NCI-H2227 treated with DMSO at 0.1 percent for 48 hours (cell line): ENCODE measurements around the gene LPP.
A peak's percentile ranks its signal among the peaks of the same experiment; 100 is the strongest.
"Not testable (repeated sequence)": the region's sequence is repeated elsewhere in the genome, so short reads cannot be mapped to it uniquely, and the experiment has no call there.

Experiments
- DNase-seq: peaks from one replicate; lab custom pipeline; 2025; lab: John Stamatoyannopoulos, UW

LPP gene

GRCh38 chr3:188401244-188401993, 247.5 kb downstream of the LPP start:
- DNase-seq: no peak

DNA sequence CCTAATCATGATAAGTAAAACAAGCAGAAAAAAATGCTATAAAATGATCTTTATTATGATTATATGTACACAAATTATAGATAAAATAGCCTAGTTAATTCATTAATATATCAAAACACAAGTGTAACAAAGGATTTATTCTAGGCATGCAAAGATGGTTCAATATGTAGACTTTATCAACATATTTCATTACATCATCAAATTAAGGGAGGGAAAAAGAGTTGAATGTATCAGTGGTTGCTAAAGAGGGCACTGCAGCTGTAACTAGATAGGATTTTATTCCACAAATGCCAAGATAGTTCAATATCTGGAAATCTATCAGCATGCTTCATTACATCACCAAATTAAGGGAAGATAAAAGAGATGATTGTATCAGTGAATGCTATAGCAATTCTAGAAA, 248.3 kb downstream of the LPP start:
- no peak for DNase-seq

GRCh38 chr3:188403404-188403803, 249.4 kb downstream of the LPP start:
- no peak for DNase-seq

GRCh38 chr3:188404124-188404523, 250.2 kb downstream of the LPP start:
- DNase-seq: no peak

DNA sequence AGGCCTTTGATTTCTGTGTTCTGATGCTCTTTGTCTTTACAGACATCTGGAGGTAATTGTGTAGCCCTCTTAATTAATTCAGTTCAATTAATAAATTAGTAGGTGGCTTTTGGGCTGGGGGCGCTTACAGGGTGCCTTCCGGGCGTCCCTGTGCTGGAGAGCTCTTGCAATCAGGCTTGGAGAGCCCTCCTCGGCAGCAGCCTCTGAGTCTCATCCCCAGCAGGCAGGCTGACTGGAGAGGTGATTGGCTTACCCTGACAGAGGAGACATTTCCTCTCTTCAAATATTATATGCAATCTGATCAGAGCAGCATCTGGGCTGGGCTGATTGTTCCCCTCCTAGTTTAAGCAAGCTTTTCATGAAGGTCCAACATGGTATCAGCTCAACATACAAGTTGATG, 250.7 kb downstream of the LPP start:
- no peak for DNase-seq

- no peak for DNase-seq
Measured at GRCh38 chr3:188407158-188407880, 253.4 kb downstream of the LPP start.

DNA sequence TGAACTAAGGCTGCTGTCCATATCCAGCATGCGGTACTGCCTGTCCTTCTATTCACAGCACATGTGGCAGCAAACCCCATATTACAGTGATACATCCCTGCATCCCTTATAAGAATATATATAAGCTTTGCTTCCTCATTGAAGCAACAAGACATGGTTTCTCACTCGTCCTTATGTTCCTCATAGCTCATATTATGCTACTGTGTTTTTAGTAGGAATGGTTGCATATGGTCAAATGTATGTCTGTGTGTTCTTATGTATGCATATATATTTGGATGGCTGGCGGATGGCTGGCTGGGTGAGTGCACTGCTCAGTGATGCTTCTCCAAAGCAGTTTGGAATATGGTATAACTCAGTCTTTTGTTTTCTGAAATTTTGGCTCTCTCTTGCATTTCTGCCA, 254.9 kb downstream of the LPP start:
- no peak for DNase-seq

DNA sequence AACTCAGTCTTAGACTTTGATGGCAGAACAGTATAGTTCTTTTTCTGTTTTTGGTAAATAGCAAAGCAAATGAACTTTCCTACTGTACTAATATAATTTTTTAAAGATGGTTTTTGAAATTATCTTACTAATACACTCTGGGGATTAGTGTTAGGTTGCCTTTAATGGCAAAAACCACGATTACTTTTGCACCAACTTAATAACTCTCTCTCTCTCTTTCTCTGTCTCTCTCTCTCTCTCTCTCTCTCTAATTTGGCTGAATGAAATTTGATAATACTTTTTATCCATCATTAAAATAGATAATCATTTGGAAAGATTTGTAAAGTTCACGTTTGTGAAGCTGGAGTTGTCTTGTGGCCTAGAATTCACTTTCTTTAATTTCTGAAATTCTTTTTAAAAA, 257.8 kb downstream of the LPP start:
- DNase-seq: no peak

DNA sequence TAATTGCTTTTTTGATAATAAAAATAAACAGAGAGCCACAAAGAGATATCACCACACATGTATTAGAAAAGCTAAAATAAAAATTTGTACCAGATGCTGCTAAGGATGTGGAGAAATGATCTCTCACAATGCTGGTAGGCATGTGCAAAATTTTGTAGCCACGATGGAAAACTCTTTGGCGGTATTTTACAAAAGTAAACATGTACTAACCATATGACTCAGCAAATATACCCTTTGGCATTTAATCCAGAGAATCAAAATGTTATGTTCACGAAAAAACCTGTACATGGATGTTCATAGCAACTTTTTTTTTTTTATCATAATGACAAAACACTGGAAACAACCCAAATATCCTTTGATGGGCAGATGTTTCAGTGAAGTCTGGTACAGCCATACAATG, 261.2 kb downstream of the LPP start:
- DNase-seq: no peak

DNA sequence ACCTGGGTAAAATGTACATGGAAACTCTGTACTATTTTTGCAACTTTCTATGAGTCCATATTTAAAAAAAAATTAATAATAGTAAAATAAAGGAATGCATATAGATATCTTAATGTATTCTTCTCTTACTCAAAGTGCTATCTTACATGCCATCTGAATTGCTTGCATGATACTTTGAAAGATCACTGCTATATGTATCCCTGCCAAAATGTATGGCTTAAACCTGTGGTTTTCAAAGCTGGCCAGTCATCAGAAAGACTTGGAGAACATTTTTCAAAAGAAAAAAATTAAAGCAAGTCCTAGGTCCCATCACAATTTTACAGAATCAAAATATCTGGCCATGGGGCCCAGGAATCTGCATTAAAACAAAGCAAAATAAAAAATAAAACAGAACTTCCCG, 262.1 kb downstream of the LPP start:
- DNase-seq: no peak

GRCh38 chr3:188417271-188417696, 263.3 kb downstream of the LPP start:
- no peak for DNase-seq

DNA sequence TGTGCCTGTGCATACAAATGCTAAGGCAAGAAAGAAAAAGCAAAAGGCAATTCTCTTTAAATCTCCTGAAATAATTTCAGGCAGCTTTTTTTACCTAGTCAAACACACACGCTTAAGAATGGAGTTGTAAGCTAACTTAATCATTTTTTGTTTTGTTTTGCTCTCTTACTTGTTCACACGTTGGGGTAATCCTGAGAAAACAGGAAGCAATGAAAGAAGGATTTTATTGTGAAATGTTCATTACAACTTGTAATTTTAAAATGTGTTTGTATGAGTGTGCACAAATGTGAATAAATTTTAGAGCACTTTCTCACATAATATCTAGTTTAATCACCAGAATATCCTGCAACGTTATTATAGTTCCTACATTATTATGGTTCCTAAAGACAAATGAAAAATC, 263.8 kb downstream of the LPP start:
- no peak for DNase-seq

DNA sequence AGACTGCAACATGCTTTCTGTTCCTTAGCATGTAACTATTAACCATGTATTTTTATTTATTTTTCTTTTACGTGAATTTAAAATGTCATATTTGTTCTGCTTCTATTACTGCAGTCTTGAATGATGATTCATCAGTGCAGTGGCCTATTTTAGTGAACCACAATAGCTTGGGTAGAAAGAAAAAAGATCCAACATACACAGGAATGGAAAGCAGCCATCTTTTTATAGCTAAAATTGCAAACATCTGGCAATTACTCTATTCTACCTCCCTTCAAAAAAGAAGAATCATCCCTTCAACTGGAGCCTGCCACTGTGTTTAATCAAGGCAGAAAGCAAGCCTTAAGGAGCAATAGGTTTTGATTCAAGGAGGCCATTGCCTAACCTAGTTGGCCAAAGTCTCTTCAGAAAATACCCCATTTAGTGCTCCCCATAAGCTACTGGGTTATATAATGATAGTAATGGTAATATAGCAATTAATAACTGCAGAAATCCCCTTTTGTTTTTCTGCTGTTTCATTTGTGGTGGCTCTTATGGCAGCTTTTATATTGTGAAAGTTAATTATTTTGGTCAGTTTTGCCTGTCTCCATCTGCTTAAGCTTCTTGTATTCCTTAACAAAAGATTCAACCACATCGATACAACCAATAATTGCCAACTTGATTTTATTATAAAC, 267.3 kb downstream of the LPP start:
- DNase-seq: no peak

GRCh38 chr3:188421836-188422540, 268.0 kb downstream of the LPP start:
- DNase-seq: no peak

DNA sequence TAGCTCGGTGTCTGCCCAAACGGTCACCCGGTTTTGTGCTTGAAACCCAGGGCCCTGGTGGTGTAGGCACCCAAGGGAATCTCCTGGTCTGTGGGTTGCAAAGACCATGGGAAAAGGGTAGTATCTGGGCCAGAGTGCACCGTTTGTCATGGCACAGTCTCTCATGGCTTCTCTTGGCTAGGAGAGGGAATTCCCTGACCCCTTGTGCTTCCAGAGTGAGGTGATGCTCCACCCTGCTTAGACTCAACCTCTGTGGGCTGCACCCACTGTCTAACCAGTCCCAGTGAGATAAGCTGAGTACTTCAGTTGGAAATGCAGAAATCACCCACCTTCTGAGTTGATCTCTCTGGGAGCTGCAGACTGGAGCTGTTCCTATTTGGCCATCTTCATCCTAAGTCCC, 274.0 kb downstream of the LPP start:
- not testable (repeated sequence) for DNase-seq

- DNase-seq: no peak
Measured at GRCh38 chr3:188431040-188431439, 277.1 kb downstream of the LPP start.

GRCh38 chr3:188431553-188431952, 277.6 kb downstream of the LPP start:
- DNase-seq: no peak

GRCh38 chr3:188432802-188433520, 279.0 kb downstream of the LPP start:
- peak; percentile 14 for DNase-seq

DNA sequence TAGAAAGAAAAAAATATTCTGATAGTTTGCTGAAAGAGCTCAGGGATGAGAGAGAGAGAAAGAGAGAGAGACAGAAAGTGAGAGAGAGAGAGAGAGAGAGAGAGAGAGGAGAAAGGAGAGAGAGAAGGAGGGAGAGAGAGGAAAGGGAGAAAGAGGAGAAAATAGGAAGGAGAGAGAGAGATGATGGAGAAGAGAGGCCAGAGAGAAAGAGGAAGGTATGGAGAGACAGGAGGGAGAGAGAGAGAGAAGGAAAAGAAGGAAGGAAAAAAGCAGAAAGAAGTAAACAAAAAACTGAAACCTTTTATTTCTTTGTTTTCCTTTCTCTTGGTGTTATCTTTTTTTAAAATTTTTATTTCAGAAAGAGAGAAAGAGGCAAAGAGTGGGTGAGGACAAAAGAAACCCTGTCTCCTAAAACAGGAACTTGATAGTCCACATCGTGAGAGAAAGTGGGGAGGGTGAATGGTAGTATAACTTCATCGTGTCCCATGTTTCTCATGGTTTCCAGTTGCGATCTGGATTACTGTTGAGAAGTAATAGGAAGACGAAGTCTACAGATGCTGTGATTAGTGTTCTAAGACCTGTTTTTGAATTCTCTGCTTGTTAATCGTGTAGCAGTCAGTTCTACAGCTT, 279.7 kb downstream of the LPP start:
- DNase-seq: no peak

DNA sequence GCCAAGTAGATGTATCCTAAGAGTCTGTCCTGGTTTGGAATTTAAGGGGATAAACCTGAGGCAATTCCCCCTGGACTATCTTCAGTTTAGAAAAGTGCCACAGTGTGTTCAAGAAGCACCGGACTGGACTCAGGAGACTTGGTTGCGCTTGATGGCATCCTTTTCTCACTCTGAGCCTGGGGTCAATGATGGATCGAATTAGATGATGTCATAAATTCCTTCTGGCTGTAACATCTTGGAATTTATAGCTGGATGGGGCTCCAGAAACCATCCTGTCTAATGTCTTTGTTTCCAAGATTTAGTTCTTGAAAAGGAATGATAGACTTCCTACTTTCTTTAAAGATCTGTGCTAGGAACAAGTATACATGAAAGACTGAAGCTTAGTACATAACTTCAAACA, 280.6 kb downstream of the LPP start:
- no peak for DNase-seq

- DNase-seq: no peak
Measured at GRCh38 chr3:188435266-188435665, 281.3 kb downstream of the LPP start.
